ENCODE measurements around the gene CASTOR1. TPM values are rescaled to one million over a fixed set of nuclear protein-coding genes. Genes with fewer than 3 reads are reported as not detected.

Gene CASTOR1
- total RNA-seq, 1 donor from 2014 or later: 7.6 TPM

DNA sequence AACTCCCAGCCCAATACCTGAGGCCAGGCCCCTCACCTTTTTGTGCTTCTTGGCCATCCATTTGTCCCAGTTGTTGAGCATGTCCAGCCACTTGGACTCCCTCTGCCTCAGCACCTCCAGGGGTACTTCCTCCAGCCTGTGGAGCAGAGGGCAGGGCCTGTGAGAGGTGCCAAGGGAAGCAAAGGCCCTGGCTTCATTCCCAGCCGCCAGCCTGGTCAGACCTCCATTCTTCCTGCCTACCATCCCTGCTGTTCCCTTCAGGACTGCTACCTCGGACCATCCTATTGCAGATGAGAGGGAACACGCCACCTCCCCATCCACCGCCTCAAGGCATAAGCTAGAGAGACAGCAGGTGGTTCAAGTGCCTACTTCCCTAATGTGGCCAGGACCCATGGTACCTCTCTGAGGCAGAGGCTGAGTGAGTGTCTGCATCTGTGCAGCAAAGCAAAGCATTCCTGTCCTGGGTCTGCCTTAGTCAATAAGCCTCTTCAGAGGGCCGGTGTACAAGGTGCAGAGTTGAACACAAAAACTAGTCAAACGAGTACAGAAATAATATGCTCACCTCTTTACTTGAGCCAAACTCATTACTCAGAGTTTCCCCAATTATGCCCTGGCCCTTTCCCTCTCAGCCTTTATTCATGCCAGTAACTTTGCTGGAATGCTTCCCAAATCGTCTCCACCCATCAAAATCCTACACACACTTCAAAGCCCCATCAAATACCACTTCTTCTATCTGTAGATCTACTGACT lies 15.4 kb upstream of the CASTOR1 start:
- peak; percentile 31 for ATAC-seq
- intact Hi-C loops (cut with micrococcal nuclease): no loop called here
- peak; percentile 60 for DNase-seq

DNA sequence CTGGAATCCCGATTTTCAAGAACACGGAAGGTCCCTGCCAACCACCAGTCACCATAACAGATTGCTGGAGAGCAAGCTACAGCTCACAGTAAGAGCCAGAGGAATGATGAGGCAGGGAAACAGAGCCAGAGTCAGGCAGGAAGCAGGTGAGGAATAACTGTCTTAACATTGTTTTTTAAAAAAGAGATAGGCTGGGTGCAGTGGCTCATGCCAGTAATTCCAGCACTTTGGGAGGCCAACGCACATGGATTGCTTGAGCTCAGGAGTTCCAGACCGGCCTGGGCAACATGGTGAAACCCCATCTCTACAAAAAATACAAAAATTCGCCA lies 13.5 kb upstream of the CASTOR1 start:
- DNase-seq: no peak
- intact Hi-C loops (cut with micrococcal nuclease): no loop called here
- ATAC-seq: no peak

DNA sequence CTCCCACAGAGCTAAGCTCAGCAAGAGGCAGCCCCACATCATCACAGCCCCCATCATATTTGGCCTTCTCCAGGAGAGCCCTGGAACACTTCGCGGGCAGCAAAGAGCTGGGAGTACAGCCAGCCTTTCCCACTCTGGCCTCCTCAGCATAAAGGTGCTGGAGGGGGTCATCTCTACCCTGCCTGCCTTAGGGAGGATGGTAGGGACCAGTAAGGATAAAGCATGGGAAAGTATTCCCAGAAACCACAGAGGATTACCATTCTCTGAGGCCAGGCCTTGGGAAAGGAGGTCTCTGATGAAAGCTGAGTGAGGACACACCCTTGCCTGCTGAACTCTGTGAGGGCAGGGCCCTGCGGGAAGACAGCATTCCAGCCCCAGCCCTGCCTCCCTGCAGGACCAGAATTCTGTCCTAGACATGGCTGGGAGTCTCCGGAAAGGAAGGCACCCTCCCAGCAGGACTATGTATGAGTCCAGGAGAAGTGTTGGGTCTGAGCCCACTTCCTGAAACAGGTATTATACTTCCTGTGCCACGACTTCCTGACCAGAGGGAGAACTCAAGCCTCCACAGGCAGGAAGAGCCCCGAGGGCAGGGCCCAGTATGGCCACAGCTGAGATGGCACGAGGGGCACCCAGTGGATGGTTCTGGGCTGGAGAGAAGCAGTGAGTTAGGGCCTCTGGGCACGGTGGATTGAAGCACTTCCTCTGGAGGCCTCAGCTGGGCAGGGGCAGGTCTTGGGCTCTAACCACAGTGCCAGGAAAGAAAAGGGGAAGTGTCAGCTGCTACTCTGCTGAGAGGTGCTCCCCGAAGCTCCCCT lies 12.9 kb upstream of the CASTOR1 start:
- ATAC-seq: peak; percentile 35
- intact Hi-C loops (cut with micrococcal nuclease): no loop called here
- DNase-seq: peak; percentile 59

GRCh38 chr22:30299322-30299721 lies 10.0 kb upstream of the CASTOR1 start:
- intact Hi-C loops (cut with micrococcal nuclease): loop anchor here (10.0 kb wide), 1 partner anchor 45 kb away; no protein-coding TSS in a partner anchor
- ATAC-seq (no peak), DNase-seq (no peak)

- intact Hi-C loops (cut with micrococcal nuclease): loop anchor here (10.0 kb wide), 1 partner anchor 47 kb away; no protein-coding TSS in a partner anchor
- ATAC-seq (peak; percentile 9), DNase-seq (no peak)
Measured at GRCh38 chr22:30297991-30298701, 8.8 kb upstream of the CASTOR1 start.

- ATAC-seq (no peak), DNase-seq (no peak)
- intact Hi-C loops (cut with micrococcal nuclease): loop anchor here (10.0 kb wide), 1 partner anchor 47 kb away; no protein-coding TSS in a partner anchor
Measured at GRCh38 chr22:30297276-30297990, 8.1 kb upstream of the CASTOR1 start.

DNA sequence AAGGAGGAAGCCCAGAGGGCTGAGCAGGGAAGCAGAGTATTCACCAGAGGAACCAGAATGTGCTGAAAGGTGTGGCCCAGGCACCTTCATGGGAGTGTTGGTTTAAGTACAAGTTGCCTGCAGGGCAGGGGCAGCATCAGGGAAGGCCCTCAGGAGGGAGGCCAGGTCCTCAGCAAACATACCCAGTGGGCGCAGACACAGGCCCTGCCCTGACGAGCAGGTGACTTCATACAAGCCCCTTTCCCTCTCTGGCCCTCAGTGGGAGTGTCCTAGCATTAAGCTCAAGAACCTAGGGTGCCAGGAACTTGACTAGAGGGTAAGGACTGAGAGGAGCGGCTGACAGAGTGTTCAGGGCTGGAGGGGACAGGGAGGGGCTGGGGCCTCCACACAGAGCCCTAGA lies 7.5 kb upstream of the CASTOR1 start:
- ATAC-seq: no peak
- intact Hi-C loops (cut with micrococcal nuclease): loop anchor here (10.0 kb wide), 1 partner anchor 48 kb away; no protein-coding TSS in a partner anchor
- DNase-seq: no peak

GRCh38 chr22:30296324-30296723 lies 7.0 kb upstream of the CASTOR1 start:
- DNase-seq: no peak
- intact Hi-C loops (cut with micrococcal nuclease): loop anchor here (10.0 kb wide), 1 partner anchor 48 kb away; no protein-coding TSS in a partner anchor

GRCh38 chr22:30295576-30295975 lies 6.3 kb upstream of the CASTOR1 start:
- DNase-seq: no peak
- no peak for ATAC-seq
- intact Hi-C loops (cut with micrococcal nuclease): loop anchor here (10.0 kb wide), 1 partner anchor 49 kb away; no protein-coding TSS in a partner anchor

More at GRCh38 chr22:30296324-30296723, 7.0 kb upstream of the CASTOR1 start:
- ATAC-seq: no peak

DNA sequence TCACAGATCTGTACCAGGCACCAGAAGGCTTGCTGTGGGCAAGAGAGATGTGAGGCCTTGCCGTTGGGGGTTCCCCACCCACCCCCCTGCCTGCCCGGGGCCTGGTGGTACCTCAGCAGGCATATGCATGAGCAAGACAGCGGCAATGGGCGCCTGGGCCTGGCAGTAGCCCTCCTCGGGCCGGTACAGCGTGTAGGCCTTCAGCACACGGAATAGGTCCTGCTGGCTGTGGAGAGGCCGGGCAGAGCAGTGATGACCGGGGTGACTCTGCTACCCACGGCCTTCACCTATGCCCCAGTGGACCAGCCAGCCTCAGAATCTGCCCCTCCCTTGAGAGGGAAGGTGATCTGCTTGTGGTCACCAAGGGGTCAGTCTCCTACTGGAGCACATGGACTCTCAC lies 5.5 kb upstream of the CASTOR1 start:
- intact Hi-C loops (cut with micrococcal nuclease): loop anchor here (10.0 kb wide), 1 partner anchor 50 kb away; no protein-coding TSS in a partner anchor
- ATAC-seq: no peak
- no peak for DNase-seq

DNA sequence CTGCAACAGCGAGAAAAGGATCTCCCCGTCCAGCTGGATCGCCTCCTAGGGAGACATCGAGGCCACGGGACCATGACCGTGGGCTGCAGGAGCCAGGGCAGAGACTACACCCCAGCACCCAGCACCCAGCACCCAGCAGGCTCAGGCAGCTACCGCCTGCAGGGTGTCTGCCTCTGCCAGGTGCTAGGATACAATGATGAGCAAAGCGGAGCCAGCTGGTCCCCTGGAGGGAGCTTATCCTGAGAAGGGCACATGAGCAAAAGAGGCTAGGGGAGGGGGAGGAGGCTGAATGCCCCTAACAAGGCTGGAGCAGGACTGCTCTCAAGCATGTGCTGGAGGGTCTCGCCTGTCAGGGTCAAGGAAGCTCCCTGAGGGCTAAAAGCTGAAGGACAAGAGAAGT lies 4.8 kb upstream of the CASTOR1 start:
- DNase-seq (no peak), ATAC-seq (no peak)
- intact Hi-C loops (cut with micrococcal nuclease): loop anchor here (10.0 kb wide), 1 partner anchor 51 kb away; no protein-coding TSS in a partner anchor

GRCh38 chr22:30293026-30293425 lies 3.7 kb upstream of the CASTOR1 start:
- DNase-seq (no peak), ATAC-seq (no peak)
- intact Hi-C loops (cut with micrococcal nuclease): loop anchor here (10.0 kb wide), 1 partner anchor 52 kb away; no protein-coding TSS in a partner anchor

DNA sequence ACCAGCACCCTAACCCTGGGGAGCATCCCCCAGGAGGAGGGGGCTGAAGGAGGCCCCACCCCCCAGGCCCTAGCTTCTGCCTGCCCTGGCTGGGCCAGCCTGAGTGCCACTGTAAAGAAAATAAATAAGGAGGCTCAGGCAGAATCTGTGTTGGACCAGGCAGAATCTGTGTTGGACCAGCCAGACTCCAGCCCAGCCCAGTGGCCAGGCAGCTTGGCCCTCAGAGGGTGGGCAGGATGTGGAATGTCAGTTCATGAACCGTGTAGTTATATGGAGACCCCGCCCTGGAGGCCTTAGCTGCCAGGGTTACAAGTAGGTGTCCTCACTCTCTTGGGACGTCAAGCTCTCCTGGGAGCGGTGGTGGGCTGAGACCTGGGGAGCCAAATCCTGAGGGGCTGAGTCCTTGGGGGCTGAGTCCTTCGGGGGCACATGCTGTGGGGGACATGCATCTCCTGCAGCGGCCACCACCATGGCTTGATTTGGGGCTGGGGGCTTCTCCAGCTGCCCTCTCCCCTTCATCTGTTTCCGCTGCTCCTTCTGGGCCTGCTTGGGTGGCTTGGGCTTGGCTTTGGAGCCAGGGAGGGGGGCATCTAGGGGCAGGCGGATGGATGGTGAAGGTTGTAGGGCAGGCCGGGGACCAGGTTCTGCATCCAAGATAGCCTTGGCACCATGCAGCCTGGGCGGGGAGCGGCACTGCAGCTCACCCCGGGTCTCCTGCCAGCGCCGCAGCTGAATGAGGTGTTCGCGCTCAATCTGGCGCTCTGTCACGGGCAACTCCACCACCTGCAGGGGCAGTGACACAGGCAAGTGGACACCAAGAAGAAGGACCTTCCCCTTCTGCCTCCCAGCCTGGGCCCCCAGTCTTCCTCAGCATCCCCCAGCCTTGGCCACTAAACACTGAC lies 3.0 kb upstream of the CASTOR1 start:
- ATAC-seq: no peak
- intact Hi-C loops (cut with micrococcal nuclease): loop anchor here (10.0 kb wide), 1 partner anchor 52 kb away; no protein-coding TSS in a partner anchor
- DNase-seq: no peak

DNA sequence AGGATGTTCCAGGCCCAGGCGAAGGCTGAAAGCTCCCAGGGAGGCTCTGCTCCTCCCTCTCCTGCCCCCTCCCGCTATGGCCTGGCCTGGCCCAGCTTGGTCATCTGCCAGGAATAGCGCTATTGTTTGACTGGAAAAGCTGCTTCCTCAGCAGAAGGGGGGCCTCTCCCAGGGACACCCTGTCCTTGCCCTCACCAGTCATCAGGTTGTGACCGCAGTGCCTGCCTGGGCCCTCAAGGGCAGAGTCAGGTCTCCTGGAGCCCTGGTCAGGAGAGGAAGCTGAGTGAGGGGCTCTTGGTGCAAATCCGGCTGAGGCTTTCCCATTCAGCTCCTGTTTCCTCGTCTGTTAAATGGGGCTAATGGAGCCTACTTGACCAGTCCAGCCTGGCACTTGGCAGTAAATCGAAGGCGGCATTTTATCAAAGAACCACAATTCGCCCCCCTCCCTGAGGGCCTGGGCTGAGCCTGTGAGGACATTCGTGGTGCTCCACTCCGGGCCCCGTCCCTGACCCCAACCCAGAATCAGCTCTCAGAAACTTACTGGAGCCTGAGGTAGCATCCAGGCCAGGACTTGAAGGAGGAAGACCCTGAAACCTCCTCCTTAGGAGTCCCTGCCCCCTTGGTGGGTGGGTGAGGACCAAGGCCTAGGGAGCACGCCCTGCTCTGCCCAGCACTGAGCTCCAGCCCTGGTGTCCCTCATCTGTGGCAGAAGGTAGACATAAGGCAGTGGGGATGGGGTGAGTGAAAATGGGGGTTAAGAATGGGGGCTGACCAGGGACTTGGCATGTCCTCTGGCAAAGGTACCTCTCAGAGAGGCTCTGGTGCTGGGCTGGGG lies 2.0 kb upstream of the CASTOR1 start:
- DNase-seq: peak; percentile 86
- intact Hi-C loops (cut with micrococcal nuclease): loop anchor here (10.0 kb wide), 1 partner anchor 54 kb away; no protein-coding TSS in a partner anchor
- ATAC-seq: peak; percentile 44

DNA sequence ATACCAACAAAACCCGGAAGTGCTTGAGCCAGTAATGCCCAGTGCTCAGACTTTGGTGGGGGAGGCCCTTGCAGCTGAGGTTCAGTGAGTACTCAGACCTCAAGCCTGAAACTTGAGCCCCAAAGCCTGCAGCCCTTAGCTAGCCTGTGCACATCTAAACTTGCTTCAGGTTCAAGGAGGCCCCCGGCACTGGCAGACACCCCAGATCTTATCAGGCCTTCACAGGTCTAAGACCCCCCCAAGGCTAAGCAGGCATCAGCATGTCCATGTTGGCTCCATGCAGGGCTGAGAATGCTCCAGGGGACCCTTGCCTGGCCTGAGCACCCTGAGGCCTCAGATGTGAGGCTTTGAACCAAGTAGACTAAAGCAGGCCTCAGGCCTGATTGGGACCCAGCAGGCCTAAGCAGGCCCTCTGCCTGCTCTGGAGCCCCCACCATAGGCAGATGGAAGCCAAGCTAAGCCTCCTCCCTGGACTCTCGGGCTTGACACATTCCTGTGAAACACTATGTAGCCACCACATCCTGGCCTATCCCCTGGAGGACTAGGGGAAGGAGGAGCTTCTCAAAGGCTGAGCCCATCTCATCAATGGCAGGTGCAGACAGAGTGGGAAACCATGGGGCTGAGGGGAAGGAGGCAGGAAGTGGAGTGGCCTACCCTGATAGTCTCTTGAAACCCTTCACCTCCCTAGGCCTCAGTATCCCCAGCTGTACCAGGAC lies 1.2 kb upstream of the CASTOR1 start:
- DNase-seq: peak; percentile 44
- intact Hi-C loops (cut with micrococcal nuclease): loop anchor here (10.0 kb wide), 1 partner anchor 54 kb away; no protein-coding TSS in a partner anchor
- ATAC-seq: peak; percentile 8

DNA sequence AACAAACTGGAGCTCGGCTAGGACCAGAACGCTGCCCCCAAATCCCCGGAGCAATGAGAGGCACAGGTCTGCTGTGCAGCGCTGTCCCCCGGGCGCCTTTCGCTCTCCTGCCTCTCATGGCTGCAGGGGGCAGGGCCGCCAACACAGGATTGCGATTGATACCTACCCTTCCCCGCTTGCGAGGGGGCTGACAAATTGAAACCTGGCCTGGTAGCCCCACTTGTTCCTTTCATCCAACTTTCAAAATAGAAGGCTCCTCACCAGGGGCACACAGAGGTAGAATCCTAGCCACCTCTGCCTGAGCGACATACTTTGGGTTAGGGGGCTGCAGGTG lies 642 bp upstream of the CASTOR1 start:
- DNase-seq: no peak
- peak; percentile 4 for ATAC-seq
- intact Hi-C loops (cut with micrococcal nuclease): loop anchor here (5.0 to 10.0 kb wide), 2 partner anchors 55 to 97 kb away; partner anchors contain the start of gene RNF215
